ENCODE data around the gene NKAIN2.
"Not testable (repeated sequence)": the region's sequence is repeated elsewhere in the genome, so short reads cannot be mapped to it uniquely, and the experiment has no call there.

NKAIN2 gene

DNA sequence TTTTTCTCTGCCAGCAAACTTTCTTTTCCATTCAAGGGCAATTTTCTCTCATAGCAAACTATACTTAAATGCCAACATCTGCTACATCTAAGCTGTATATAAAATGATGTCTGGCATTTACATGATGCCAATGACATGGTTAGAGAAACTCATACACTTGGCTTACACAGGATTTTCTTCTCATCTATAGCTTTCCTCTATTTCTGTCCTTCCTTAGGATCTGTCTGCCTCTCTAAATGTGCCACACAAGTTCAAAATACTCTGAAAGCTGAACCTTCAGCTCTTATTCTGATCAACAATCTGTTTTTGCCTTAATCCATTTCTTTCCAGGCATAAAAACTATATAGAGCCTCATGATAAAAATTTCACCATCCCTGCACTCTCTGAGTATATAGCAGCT lies 867.7 kb downstream of the NKAIN2 start:
- Mint-ChIP-seq H3K4me1 (no peaks in the 10 kb centered on the region), H3K4me3 (no peak overlapping the region), H3K27me3 (no peaks in the 10 kb centered on the region), H3K9me3 (peaks cover 21% of the 10 kb centered on the region), H3K27ac (no peak overlapping the region), H3K36me3 (ENCODE audit: low read depth) (no peaks in the 10 kb centered on the region)
- ATAC-seq (no peak), DNase-seq (no peak)

GRCh38 chr6:124674042-124674441 lies 870.4 kb downstream of the NKAIN2 start:
- Mint-ChIP-seq H3K36me3 (ENCODE audit: low read depth) (no peaks in the 10 kb centered on the region), H3K27me3 (no peaks in the 10 kb centered on the region), H3K4me3 (no peak overlapping the region), H3K9me3 (peaks cover 40% of the 10 kb centered on the region), H3K27ac (no peak overlapping the region), H3K4me1 (no peaks in the 10 kb centered on the region)
- DNase-seq (no peak), ATAC-seq (no peak)

- Mint-ChIP-seq H3K4me3 (no peak overlapping the region), H3K36me3 (ENCODE audit: low read depth) (no peaks in the 10 kb centered on the region), H3K27ac (no peak overlapping the region), H3K27me3 (no peaks in the 10 kb centered on the region), H3K4me1 (no peaks in the 10 kb centered on the region), H3K9me3 (peaks cover 43% of the 10 kb centered on the region)
- ATAC-seq: no peak
- no peak for DNase-seq
Measured at GRCh38 chr6:124676033-124676432, 872.4 kb downstream of the NKAIN2 start.

GRCh38 chr6:124677874-124678273 lies 874.2 kb downstream of the NKAIN2 start:
- no peak overlapping the region for H3K27ac Mint-ChIP-seq
- H3K27me3 Mint-ChIP-seq: no peaks in the 10 kb centered on the region

DNA sequence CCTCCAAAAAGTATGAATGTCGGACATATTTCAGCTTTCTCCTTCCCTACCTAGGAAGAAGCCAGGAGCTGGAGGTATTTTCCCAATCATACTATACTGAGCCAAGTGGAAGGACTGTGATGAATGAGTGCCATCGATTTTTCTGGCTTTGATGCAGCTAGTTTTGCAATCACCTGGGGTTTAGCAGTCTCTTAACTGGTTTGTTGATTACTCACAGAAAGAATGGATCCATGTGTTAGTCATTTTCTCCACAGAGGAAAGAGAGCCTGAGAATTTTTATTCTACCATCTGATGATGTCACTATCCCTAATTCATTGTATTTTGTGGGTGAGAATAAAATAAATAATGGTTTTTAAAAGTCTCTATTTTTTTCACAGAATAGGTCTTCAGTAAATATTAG lies 875.7 kb downstream of the NKAIN2 start:
- no peak overlapping the region for H3K4me3 Mint-ChIP-seq
- peaks cover 33% of the 10 kb centered on the region for H3K9me3 Mint-ChIP-seq
- no peaks in the 10 kb centered on the region for H3K36me3 Mint-ChIP-seq (ENCODE audit: low read depth)
- no peak for DNase-seq
- no peaks in the 10 kb centered on the region for H3K27me3 Mint-ChIP-seq
- no peak for ATAC-seq
- H3K4me1 Mint-ChIP-seq: no peaks in the 10 kb centered on the region
- H3K27ac Mint-ChIP-seq: no peak overlapping the region

More at GRCh38 chr6:124677874-124678273, 874.2 kb downstream of the NKAIN2 start:
- no peak for ATAC-seq
- DNase-seq: no peak
- H3K36me3 Mint-ChIP-seq (ENCODE audit: low read depth): no peaks in the 10 kb centered on the region
- H3K4me3 Mint-ChIP-seq: no peak overlapping the region
- H3K4me1 Mint-ChIP-seq: no peaks in the 10 kb centered on the region
- H3K9me3 Mint-ChIP-seq: peaks cover 41% of the 10 kb centered on the region

DNA sequence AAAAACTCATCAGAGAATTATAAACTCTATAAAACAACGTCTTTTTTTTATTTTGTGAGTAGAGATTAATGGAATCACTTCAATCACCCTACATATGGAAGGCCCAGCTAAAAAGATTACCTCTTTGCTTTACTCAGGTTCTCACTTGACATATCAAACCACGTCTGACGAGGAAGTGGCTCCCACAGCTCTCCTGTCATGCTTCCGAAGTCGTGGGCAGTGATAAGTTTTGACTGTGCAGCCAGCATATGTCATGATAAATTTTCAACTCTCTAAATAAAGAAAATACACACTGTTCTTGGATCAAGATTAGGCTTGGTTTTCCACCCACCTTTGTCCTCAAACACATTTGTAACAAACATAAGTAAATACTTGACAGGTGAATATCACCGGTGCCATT lies 879.1 kb downstream of the NKAIN2 start:
- Mint-ChIP-seq H3K27me3 (no peaks in the 10 kb centered on the region), H3K4me3 (no peak overlapping the region)

GRCh38 chr6:124683507-124683906 lies 879.8 kb downstream of the NKAIN2 start:
- Mint-ChIP-seq H3K27me3 (no peaks in the 10 kb centered on the region), H3K9me3 (peaks cover 8% of the 10 kb centered on the region), H3K36me3 (ENCODE audit: low read depth) (no peaks in the 10 kb centered on the region), H3K27ac (no peak overlapping the region), H3K4me3 (no peak overlapping the region), H3K4me1 (no peaks in the 10 kb centered on the region)
- ATAC-seq: no peak
- no peak for DNase-seq

More for the DNA sequence above, 879.1 kb downstream of the NKAIN2 start:
- H3K4me1 Mint-ChIP-seq: no peaks in the 10 kb centered on the region
- H3K36me3 Mint-ChIP-seq (ENCODE audit: low read depth): no peaks in the 10 kb centered on the region
- peaks cover 15% of the 10 kb centered on the region for H3K9me3 Mint-ChIP-seq
- ATAC-seq (no peak), DNase-seq (no peak)
- H3K27ac Mint-ChIP-seq: no peak overlapping the region

- DNase-seq: no peak
- Mint-ChIP-seq H3K4me1 (no peaks in the 10 kb centered on the region), H3K27ac (no peak overlapping the region), H3K9me3 (no peaks in the 10 kb centered on the region), H3K36me3 (ENCODE audit: low read depth) (no peaks in the 10 kb centered on the region), H3K4me3 (no peak overlapping the region), H3K27me3 (no peaks in the 10 kb centered on the region)
- ATAC-seq: no peak
Measured at GRCh38 chr6:124684621-124685020, 881.0 kb downstream of the NKAIN2 start.

- Mint-ChIP-seq H3K4me1 (no peaks in the 10 kb centered on the region), H3K36me3 (ENCODE audit: low read depth) (no peaks in the 10 kb centered on the region), H3K27me3 (no peaks in the 10 kb centered on the region), H3K27ac (no peak overlapping the region), H3K4me3 (no peak overlapping the region), H3K9me3 (no peaks in the 10 kb centered on the region)
- DNase-seq (no peak), ATAC-seq (no peak)
Measured at GRCh38 chr6:124688369-124688768, 884.7 kb downstream of the NKAIN2 start.

- no peak overlapping the region for H3K27ac Mint-ChIP-seq
- ATAC-seq (no peak), DNase-seq (no peak)
- H3K9me3 Mint-ChIP-seq: no peaks in the 10 kb centered on the region
- no peaks in the 10 kb centered on the region for H3K4me1 Mint-ChIP-seq
- no peak overlapping the region for H3K4me3 Mint-ChIP-seq
- no peaks in the 10 kb centered on the region for H3K36me3 Mint-ChIP-seq (ENCODE audit: low read depth)
- no peaks in the 10 kb centered on the region for H3K27me3 Mint-ChIP-seq
Measured at GRCh38 chr6:124694139-124694705, 890.6 kb downstream of the NKAIN2 start.

DNA sequence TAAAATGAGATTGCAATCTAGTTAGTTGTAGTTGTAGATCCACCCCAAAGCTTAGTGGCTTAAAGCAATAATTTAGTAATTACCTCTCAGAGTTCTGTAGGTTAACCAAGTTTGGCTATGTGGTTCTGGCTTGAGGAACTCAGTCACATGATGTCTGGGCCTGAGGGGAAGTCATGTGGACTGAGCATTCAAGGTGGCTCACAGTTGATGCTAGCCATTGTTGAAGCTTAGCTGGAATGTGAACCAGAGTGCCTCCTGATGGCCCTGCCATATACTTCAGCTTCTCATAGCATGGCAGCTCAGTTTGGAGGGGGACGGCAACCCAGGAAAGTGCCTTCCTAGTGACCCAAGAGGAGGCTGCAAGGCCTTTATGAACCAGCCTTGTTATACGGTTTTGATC lies 895.4 kb downstream of the NKAIN2 start:
- H3K9me3 Mint-ChIP-seq: no peaks in the 10 kb centered on the region
- no peak overlapping the region for H3K4me3 Mint-ChIP-seq
- no peaks in the 10 kb centered on the region for H3K4me1 Mint-ChIP-seq
- ATAC-seq (no peak), DNase-seq (no peak)
- no peaks in the 10 kb centered on the region for H3K36me3 Mint-ChIP-seq (ENCODE audit: low read depth)
- H3K27me3 Mint-ChIP-seq: no peaks in the 10 kb centered on the region
- H3K27ac Mint-ChIP-seq: no peak overlapping the region

DNA sequence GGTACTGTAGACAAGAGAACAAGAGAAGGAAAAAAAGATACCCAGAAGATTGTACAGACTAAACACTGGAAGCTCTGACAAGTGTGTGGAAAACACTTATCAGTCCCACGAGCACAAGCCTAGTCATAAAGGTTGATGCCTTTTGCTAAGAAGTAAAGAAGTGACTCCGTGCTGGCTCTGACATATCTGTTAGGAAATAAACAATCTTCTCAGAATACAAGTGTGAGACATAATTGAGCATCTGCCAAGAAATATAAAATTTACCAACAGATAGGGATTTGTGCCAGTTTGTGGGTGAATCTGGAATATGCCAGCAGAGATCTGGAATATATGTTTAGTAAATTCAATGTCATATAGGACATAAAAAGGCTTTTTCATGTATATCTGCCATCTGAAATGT lies 899.9 kb downstream of the NKAIN2 start:
- H3K27me3 Mint-ChIP-seq: no peaks in the 10 kb centered on the region
- DNase-seq (no peak), ATAC-seq (no peak)
- no peaks in the 10 kb centered on the region for H3K4me1 Mint-ChIP-seq
- no peaks in the 10 kb centered on the region for H3K36me3 Mint-ChIP-seq (ENCODE audit: low read depth)
- no peak overlapping the region for H3K4me3 Mint-ChIP-seq
- no peak overlapping the region for H3K27ac Mint-ChIP-seq
- no peaks in the 10 kb centered on the region for H3K9me3 Mint-ChIP-seq

GRCh38 chr6:124712532-124712931 lies 908.9 kb downstream of the NKAIN2 start:
- not testable (repeated sequence) for H3K4me1 Mint-ChIP-seq; H3K27ac Mint-ChIP-seq; DNase-seq; ATAC-seq; H3K4me3 Mint-ChIP-seq; H3K36me3 Mint-ChIP-seq (ENCODE audit: low read depth); H3K27me3 Mint-ChIP-seq; H3K9me3 Mint-ChIP-seq

DNA sequence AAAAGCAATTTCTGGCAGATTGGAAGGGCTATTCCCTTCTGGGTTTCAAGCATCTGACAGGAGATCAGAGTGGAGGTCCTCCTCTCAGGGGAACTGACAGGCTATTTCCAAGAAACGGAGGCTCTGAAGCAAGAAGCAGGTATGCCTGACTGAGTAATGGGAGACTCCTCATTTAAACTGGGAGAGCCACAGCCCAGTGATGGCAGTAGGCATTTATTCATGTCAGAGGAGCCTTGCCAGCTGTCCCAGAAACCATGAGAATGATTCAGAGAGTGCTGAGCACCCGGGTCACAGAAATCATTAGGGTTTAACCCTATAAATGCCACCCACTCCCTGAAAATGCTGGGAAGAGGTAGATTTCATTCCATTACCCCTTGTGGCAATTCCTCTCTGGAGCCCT lies 911.1 kb downstream of the NKAIN2 start:
- H3K27ac Mint-ChIP-seq: no peak overlapping the region

DNA sequence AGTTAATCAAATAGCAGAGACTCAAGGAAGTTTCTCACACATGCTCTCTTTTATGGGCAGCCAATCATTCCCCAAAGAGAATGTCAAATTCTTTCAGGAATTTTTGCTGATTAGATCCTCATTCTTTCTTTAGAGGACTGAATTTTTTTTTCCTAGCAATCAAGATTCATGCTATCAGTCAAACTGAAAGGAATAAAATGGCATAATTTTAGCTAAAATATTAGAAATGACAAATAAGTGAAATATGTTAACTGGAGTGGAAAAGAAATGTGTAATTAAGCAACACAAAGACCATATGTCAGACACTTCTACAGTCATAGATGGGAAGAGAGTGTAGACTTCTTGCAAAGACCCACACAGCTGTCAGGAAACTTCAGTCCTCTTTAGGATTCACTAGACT lies 916.2 kb downstream of the NKAIN2 start:
- Mint-ChIP-seq H3K27ac (no peak overlapping the region), H3K4me1 (no peaks in the 10 kb centered on the region), H3K9me3 (peaks cover 3% of the 10 kb centered on the region), H3K4me3 (no peak overlapping the region), H3K27me3 (no peaks in the 10 kb centered on the region), H3K36me3 (ENCODE audit: low read depth) (no peaks in the 10 kb centered on the region)
- no peak for DNase-seq
- no peak for ATAC-seq

More for the DNA sequence above, 911.1 kb downstream of the NKAIN2 start:
- DNase-seq (no peak), ATAC-seq (no peak)
- Mint-ChIP-seq H3K27me3 (no peaks in the 10 kb centered on the region), H3K4me3 (no peak overlapping the region), H3K4me1 (no peaks in the 10 kb centered on the region), H3K36me3 (ENCODE audit: low read depth) (no peaks in the 10 kb centered on the region), H3K9me3 (peaks cover 3% of the 10 kb centered on the region)

DNA sequence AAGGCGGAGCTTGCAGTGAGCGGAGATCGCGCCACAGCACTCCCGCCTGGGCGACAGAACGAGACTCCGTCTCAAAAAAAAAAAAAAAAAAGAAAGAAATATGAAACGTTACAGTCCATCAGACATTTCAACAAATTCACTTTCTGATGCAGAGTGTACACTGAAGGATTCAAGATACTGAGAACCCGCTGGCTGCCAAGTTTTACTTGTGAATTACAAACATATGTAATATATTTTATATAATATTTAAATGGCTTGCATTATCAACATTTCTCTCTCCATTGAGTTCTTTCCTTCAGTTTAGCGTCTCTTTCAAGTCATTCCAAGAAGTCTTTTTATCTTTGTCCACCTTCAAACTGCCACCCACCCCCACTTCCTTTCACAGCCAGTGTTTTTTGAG lies 917.7 kb downstream of the NKAIN2 start:
- H3K9me3 Mint-ChIP-seq: no peaks in the 10 kb centered on the region
- H3K27me3 Mint-ChIP-seq: no peaks in the 10 kb centered on the region
- no peak overlapping the region for H3K4me3 Mint-ChIP-seq
- no peaks in the 10 kb centered on the region for H3K36me3 Mint-ChIP-seq (ENCODE audit: low read depth)
- no peaks in the 10 kb centered on the region for H3K4me1 Mint-ChIP-seq
- no peak for DNase-seq
- no peak overlapping the region for H3K27ac Mint-ChIP-seq
- no peak for ATAC-seq
